ENCODE measurements around the gene CEP170. TPM values are rescaled to one million over a fixed set of nuclear protein-coding genes. Genes with fewer than 3 reads are reported as not detected.
A peak's percentile ranks its signal among the peaks of the same experiment; 100 is the strongest.
"Not testable (repeated sequence)": the region's sequence is repeated elsewhere in the genome, so short reads cannot be mapped to it uniquely, and the experiment has no call there.

CEP170 gene
- total and polyA plus RNA-seq, 10 of the 15 experiments (the other 5 are each of a cell fraction or from before 2014, with no cell fraction given): 15.0 to 67.3 (median 40.2) TPM

DNA sequence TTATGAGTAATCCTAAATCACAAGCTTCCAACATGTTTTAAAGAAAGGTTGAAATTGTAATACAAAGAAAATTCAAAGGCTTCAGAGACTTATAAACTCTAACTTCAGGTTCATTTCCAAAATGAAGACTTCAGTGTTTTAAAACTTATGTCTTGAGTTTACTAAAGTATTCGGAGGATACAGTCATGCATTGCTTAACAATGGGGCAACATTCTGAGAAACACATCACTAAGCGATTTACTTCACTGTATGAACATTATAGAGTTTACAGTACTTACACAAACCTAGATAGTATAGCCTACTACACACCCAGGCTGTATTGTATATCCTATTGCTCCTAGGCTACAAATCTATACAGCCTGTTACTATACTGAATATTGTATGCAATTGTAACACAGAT, 38.3 kb downstream of the CEP170 start:
- no TSS peak for BruUV-seq (replicated peaks)
- ChIA-PET RAD21 (ENCODE audit: unreplicated experiment) (no interaction called here), POLR2A (no interaction called here), CTCF (no interaction called here), SMC1A (ENCODE audit: uncharacterized antibody, unreplicated experiment) (interaction anchor here (0.9 kb wide), 1 partner anchor 70 kb away, joined by 3 read pairs; no protein-coding TSS in a partner anchor)
- Histone ChIP-seq H3K36me3 (ENCODE audit: control insufficient read depth in 2 of 2, insufficient read depth in 2 of 2, low read length in 1 of 2) (peaks cover 0 to 11% of the 10 kb centered on the region in 2 experiments; a peak in 2 of 4 replicates), H3K4me3 (no peak overlapping the region), H2AFZ (ENCODE audit: control insufficient read depth, low read depth, low read length) (no peak overlapping the region), H3K27me3 (replicated peaks in 1 of 2; ENCODE audit: control insufficient read depth in 2 of 2, insufficient read depth in 2 of 2, low read length in 1 of 2) (no peaks in the 10 kb centered on the region), H3K9me3 (replicated peaks; ENCODE audit: control insufficient read depth, insufficient read depth, low read length) (no peaks in the 10 kb centered on the region; the same call in 2 of the 3 replicates), H4K20me1 (ENCODE audit: control insufficient read depth, insufficient read depth) (no peaks in the 10 kb centered on the region), H3K9ac (ENCODE audit: control insufficient read depth, insufficient read depth, low read length) (no peak overlapping the region), H3K79me2 (ENCODE audit: control insufficient read depth, insufficient read depth, low read length) (no peaks in the 10 kb centered on the region; the same call in 1 of the 2 replicates), H3K27ac (ENCODE audit: control insufficient read depth, insufficient read depth) (no peak overlapping the region), H3K4me2 (ENCODE audit: control insufficient read depth, insufficient read depth) (no peak overlapping the region), H3K4me1 (ENCODE audit: control insufficient read depth, insufficient read depth, low read length) (no peaks in the 10 kb centered on the region)
- FAIRE-seq (peak; percentile 79), DNase-seq (ENCODE audit: low read depth, low spot score) (no peak), ATAC-seq (no peak)
- TF ChIP-seq NFYB (IDR thresholded peaks at IDR 0.05; ENCODE audit: insufficient read depth, low read depth, low read length): no peak
- TF ChIP-seq MEF2B (IDR thresholded peaks at IDR 0.05; ENCODE audit: partially characterized antibody, poor library complexity, severe bottlenecking): no peak
- no peak for TF ChIP-seq SUZ12 (IDR thresholded peaks at IDR 0.05; ENCODE audit: unreplicated experiment)
- TF ChIP-seq SMARCA5 (IDR thresholded peaks at IDR 0.05): no peak
- TF ChIP-seq KDM1A (IDR thresholded peaks at IDR 0.05; ENCODE audit: borderline replicate concordance): no peak
- no peak for TF ChIP-seq HCFC1 (IDR thresholded peaks at IDR 0.05; ENCODE audit: low read length)
- TF ChIP-seq, protein P1, sequence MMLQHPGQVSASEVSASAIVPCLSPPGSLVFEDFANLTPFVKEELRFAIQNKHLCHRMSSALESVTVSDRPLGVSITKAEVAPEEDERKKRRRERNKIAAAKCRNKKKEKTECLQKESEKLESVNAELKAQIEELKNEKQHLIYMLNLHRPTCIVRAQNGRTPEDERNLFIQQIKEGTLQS (IDR thresholded peaks at IDR 0.05; ENCODE audit: borderline replicate concordance, extremely low read depth, low read depth, low read length): no peak
- TF ChIP-seq, protein P2, sequence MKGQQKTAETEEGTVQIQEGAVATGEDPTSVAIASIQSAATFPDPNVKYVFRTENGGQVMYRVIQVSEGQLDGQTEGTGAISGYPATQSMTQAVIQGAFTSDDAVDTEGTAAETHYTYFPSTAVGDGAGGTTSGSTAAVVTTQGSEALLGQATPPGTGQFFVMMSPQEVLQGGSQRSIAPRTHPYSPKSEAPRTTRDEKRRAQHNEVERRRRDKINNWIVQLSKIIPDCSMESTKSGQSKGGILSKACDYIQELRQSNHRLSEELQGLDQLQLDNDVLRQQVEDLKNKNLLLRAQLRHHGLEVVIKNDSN (IDR thresholded peaks at IDR 0.05; ENCODE audit: borderline replicate concordance, extremely low read length, insufficient read depth, low read depth, low read length): no peak
- no peak for TF ChIP-seq CREM (IDR thresholded peaks at IDR 0.05; ENCODE audit: low read depth)
- no peak for TF ChIP-seq CREB1 (IDR thresholded peaks at IDR 0.05; ENCODE audit: low read depth)
- in situ Hi-C loops (cut with MboI) (no loop called here), intact Hi-C loops (cut with micrococcal nuclease; ENCODE audit: unreplicated experiment) (no loop called here)
- WGBS (ENCODE audit: insufficient coverage, insufficient replicate concordance, low lambda C conversion rate, missing lambda C conversion rate): 98% methylated on average over 2 of the region's 2 CpGs

- H3K36me3 ChIP-seq (ENCODE audit: control insufficient read depth in 2 of 2, insufficient read depth in 2 of 2, low read length in 1 of 2); H3K27ac ChIP-seq (ENCODE audit: control insufficient read depth, insufficient read depth); H3K79me2 ChIP-seq (ENCODE audit: control insufficient read depth, insufficient read depth, low read length); intact Hi-C loops (cut with micrococcal nuclease; ENCODE audit: unreplicated experiment); H3K4me1 ChIP-seq (ENCODE audit: control insufficient read depth, insufficient read depth, low read length); SMC1A ChIA-PET (ENCODE audit: uncharacterized antibody, unreplicated experiment); BruUV-seq (replicated peaks); H3K27me3 ChIP-seq (replicated peaks in 1 of 2; ENCODE audit: control insufficient read depth in 2 of 2, insufficient read depth in 2 of 2, low read length in 1 of 2); FAIRE-seq; DNase-seq (ENCODE audit: low read depth, low spot score); H3K9me3 ChIP-seq (replicated peaks; ENCODE audit: control insufficient read depth, insufficient read depth, low read length); H3K4me3 ChIP-seq; H3K4me2 ChIP-seq (ENCODE audit: control insufficient read depth, insufficient read depth); POLR2A ChIA-PET; H2AFZ ChIP-seq (ENCODE audit: control insufficient read depth, low read depth, low read length); in situ Hi-C loops (cut with MboI); RAD21 ChIA-PET (ENCODE audit: unreplicated experiment); ATAC-seq; H3K9ac ChIP-seq (ENCODE audit: control insufficient read depth, insufficient read depth, low read length); H4K20me1 ChIP-seq (ENCODE audit: control insufficient read depth, insufficient read depth): not testable (repeated sequence)
- 83% methylated on average over 12 of the region's 12 CpGs for WGBS (ENCODE audit: insufficient coverage, insufficient replicate concordance, low lambda C conversion rate, missing lambda C conversion rate)
- CTCF ChIA-PET: interaction anchor here (1.0 kb wide), 1 partner anchor 15 kb away, joined by 3 read pairs; no protein-coding TSS in a partner anchor
These were observed 39.7 kb downstream of the CEP170 start for GRCh38 chr1:243215276-243215875.
